ENCODE results near the gene PFKM.
"Not testable (repeated sequence)": the region's sequence is repeated elsewhere in the genome, so short reads cannot be mapped to it uniquely, and the experiment has no call there.

PFKM gene

GRCh38 chr12:48123169-48123568 lies 4.0 kb downstream of the PFKM start:
- Histone ChIP-seq H3K4me3 (ENCODE audit: low read length) (no peak overlapping the region), H3K27ac (ENCODE audit: low read length) (no peak overlapping the region), H2AFZ (ENCODE audit: low read depth, low read length) (no peak overlapping the region), H4K20me1 (ENCODE audit: insufficient read depth, low read length) (no peaks in the 10 kb centered on the region), H3K9ac (ENCODE audit: low read length) (no peak overlapping the region), H3K27me3 (ENCODE audit: low read depth, low read length) (no peaks in the 10 kb centered on the region), H3K4me2 (ENCODE audit: low read length) (no peak overlapping the region), H3K36me3 (replicated peaks; ENCODE audit: low read depth, low read length) (peaks cover 46% of the 10 kb centered on the region), H3K9me3 (ENCODE audit: insufficient read depth, low read length) (no peaks in the 10 kb centered on the region), H3K4me1 (ENCODE audit: low read length) (peaks cover 14% of the 10 kb centered on the region), H3K79me2 (ENCODE audit: low read length) (peaks cover 32% of the 10 kb centered on the region)
- TF ChIP-seq EZH2phosphoT487 (IDR thresholded peaks at IDR 0.05; ENCODE audit: low read depth) (no peak), CTCF (IDR thresholded peaks at IDR 0.05; ENCODE audit: low read depth, low read length) (no peak)

- H3K27me3 ChIP-seq (ENCODE audit: low read depth, low read length); H3K4me2 ChIP-seq (ENCODE audit: low read length); H3K4me1 ChIP-seq (ENCODE audit: low read length); H3K27ac ChIP-seq (ENCODE audit: low read length); H2AFZ ChIP-seq (ENCODE audit: low read depth, low read length); H3K4me3 ChIP-seq (ENCODE audit: low read length); H3K9me3 ChIP-seq (ENCODE audit: insufficient read depth, low read length); H3K9ac ChIP-seq (ENCODE audit: low read length); H4K20me1 ChIP-seq (ENCODE audit: insufficient read depth, low read length): not testable (repeated sequence)
- Histone ChIP-seq H3K79me2 (ENCODE audit: low read length) (peaks cover 24% of the 10 kb centered on the region), H3K36me3 (replicated peaks; ENCODE audit: low read depth, low read length) (peaks cover 63% of the 10 kb centered on the region)
These were observed 6.4 kb downstream of the PFKM start for GRCh38 chr12:48125542-48125941.

- no peaks in the 10 kb centered on the region for H3K27me3 ChIP-seq (ENCODE audit: low read depth, low read length)
- no peaks in the 10 kb centered on the region for H3K9me3 ChIP-seq (ENCODE audit: insufficient read depth, low read length)
- H3K9ac ChIP-seq (ENCODE audit: low read length), result no peak overlapping the region
- peaks cover 19% of the 10 kb centered on the region for H3K79me2 ChIP-seq (ENCODE audit: low read length)
- H2AFZ ChIP-seq (ENCODE audit: low read depth, low read length), result no peak overlapping the region
- H3K4me2 ChIP-seq (ENCODE audit: low read length), result no peak overlapping the region
- H3K4me3 ChIP-seq (ENCODE audit: low read length), result no peak overlapping the region
- H3K36me3 ChIP-seq (replicated peaks; ENCODE audit: low read depth, low read length), result peaks cover 63% of the 10 kb centered on the region
- TF ChIP-seq EZH2phosphoT487 (IDR thresholded peaks at IDR 0.05; ENCODE audit: low read depth), result no peak
- TF ChIP-seq CTCF (IDR thresholded peaks at IDR 0.05; ENCODE audit: low read depth, low read length), result no peak
- no peak overlapping the region for H3K27ac ChIP-seq (ENCODE audit: low read length)
- no peaks in the 10 kb centered on the region for H4K20me1 ChIP-seq (ENCODE audit: insufficient read depth, low read length)
- no peaks in the 10 kb centered on the region for H3K4me1 ChIP-seq (ENCODE audit: low read length)
These were observed 6.8 kb downstream of the PFKM start for GRCh38 chr12:48125985-48126384.

- H3K36me3 ChIP-seq (replicated peaks; ENCODE audit: low read depth, low read length), result peaks cover 71% of the 10 kb centered on the region
- H4K20me1 ChIP-seq (ENCODE audit: insufficient read depth, low read length), result no peaks in the 10 kb centered on the region
These were observed 7.9 kb downstream of the PFKM start for GRCh38 chr12:48126953-48127630.

More at GRCh38 chr12:48126953-48127630, 7.9 kb downstream of the PFKM start:
- no peak overlapping the region for H3K27ac ChIP-seq (ENCODE audit: low read length)
- H3K4me2 ChIP-seq (ENCODE audit: low read length), result no peak overlapping the region
- H3K4me1 ChIP-seq (ENCODE audit: low read length), result no peaks in the 10 kb centered on the region
- no peaks in the 10 kb centered on the region for H3K9me3 ChIP-seq (ENCODE audit: insufficient read depth, low read length)
- H3K27me3 ChIP-seq (ENCODE audit: low read depth, low read length), result no peaks in the 10 kb centered on the region
- no peak overlapping the region for H3K4me3 ChIP-seq (ENCODE audit: low read length)
- H2AFZ ChIP-seq (ENCODE audit: low read depth, low read length), result no peak overlapping the region
- H3K9ac ChIP-seq (ENCODE audit: low read length), result no peak overlapping the region
- H3K79me2 ChIP-seq (ENCODE audit: low read length), result peaks cover 9% of the 10 kb centered on the region; the same call in 1 of the 2 replicates
- no peak for TF ChIP-seq EZH2phosphoT487 (IDR thresholded peaks at IDR 0.05; ENCODE audit: low read depth)
- no peak for TF ChIP-seq CTCF (IDR thresholded peaks at IDR 0.05; ENCODE audit: low read depth, low read length)

Measured in OCI-LY3 (cell line).